ENCODE measurements around the gene UBE2Q1.

Gene UBE2Q1

DNA sequence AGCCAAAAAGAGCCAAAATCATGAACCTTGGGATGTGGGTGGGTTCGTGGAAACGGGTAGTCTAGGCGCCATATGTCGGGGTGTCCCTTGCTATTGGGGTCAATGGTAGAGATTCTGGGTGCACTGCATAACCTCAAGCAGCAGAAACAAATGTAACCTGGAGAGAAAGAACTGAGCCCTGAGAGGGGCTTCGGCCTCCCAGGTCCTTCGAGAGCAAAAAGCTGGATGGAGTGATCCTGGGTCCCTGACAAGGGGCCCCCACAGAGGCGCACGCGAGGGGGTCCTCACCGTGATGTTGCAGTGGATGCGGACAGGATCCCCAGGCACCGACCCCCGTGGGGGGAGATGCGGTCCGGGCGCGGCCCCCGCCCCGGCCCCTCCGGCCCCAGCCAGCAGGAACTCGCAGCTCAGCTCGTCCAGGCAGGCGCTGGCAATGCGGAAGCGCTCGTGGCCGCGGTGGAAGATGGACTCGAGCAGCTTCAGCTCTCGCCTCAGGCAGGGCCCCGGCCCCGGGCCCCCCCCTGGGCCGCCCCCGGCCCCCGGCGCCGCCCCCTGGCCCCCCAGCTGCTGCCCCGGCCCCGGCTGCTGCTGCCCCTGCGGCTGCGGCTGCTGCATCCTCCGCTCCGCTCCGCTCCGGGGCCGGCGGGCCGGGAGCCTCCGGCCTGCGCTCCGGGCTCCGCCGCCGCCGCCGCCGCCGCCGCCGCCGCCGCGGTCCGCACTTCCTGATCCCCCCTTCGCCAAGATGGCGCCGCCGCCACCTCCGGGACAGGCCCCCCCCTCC lies at the start of gene UBE2Q1:
TSS of gene UBE2Q1 (minus strand) at position 724 of the 781 bp plus-strand sequence. CDS start at position 615, 109 bp downstream.
- DNase-seq (ENCODE audit: low spot score), result peak; percentile 27

DNA sequence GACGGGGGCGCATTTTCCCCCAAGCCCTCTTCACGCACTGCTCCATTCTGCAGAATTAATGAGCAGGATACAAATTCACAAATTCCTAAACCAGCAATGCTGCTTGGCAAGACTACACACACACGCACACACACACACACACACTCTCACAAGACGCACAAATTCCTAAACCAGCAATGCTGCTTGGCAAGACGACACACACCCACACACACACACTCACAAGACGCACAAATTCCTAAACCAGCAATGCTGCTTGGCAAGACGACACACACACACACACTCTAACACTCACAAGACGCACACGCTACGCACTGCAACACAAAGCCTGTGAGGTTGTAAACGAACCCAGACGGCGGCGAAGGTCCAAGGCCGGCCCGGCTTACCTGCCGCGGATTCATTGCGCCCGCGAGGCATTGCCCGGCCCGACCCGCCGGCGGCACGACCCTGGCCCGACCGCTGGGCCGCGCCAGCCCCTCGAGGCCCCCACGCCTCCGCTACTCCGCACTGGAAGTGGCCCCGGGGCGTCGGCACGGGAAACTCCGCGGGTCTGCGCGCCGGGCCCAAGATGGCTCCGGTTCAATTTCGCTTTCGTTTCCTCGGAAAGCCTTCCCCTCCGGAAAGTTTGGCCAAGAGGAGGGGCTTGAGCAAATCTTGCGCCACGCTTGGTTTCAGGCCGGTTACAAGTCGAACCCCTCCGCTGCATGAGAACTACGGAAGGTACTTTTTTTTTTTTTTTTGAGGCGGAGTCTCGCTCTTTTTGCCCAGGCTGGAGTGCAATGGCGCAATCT lies 49.3 kb upstream of the UBE2Q1 start, which contains the start of gene ADAR:
TSS of gene ADAR (minus strand) at position 578 of the 788 bp plus-strand sequence. CDS start at position 398, 180 bp downstream.
- DNase-seq (ENCODE audit: low spot score), result peak; percentile 87

DNA sequence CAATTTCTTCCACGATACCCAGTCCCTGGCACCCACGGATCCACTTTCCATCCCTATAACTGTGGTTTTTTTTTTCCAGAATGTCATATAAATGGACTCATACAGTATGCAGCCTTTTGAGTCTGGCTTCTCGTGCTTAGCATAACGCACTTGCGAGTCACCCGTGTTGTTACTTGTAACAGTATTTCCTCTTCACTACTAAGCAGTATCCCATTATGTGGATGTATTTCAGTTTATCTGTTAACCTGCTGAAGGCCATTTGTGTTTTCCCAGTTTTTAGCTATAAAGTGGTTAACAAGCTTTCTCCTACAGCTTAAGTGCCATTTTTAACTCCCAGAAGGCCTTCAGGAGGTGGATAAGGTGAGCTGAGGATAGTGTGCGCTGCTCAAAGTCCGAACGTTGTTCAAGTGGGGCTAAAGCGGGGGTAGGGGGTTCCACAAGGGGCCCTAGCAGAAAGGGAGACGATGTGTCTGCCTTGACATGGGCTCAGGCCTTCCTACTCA lies 48.7 kb upstream of the UBE2Q1 start:
- DNase-seq (ENCODE audit: low spot score), result no peak

DNA sequence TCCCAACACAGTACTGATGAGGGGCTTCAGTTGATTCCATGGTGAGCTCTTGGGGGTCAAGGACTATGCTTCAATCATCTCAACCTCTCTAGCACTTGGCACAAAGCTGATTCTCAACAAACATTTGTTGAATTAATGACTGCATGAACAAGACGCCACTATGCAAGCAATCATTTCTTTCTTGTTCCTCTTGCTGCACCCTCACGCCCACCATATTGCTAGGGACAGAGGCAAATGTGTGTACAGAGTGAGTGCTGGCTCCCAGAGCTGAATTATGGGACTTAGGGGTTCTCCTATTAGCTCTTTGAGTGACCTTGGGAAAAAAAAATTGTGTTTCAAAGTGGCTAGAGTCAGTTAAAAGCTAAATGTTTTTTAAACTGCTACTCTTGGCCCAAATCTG lies 47.1 kb upstream of the UBE2Q1 start:
- no peak for DNase-seq (ENCODE audit: low spot score)

DNA sequence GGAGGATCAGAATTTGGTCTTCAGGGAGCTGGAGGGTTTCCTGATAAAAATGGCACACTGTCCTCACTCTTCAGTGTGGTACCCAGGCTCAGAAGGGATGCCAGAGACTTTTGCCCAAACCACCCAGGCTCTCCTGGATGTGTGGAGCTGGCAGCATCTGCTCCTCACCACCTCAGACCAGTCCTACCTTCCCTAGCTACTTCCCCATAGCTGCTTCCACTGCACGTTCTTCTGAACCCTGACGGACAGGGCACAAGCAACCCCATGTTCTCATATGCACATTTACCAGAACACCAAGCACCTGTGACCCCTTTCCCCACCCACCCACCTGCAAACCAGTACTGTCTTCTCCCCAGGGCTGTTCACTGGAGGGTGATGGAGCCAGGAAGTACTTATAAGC lies 44.9 kb upstream of the UBE2Q1 start:
- peak; percentile 30 for DNase-seq (ENCODE audit: low spot score)

DNA sequence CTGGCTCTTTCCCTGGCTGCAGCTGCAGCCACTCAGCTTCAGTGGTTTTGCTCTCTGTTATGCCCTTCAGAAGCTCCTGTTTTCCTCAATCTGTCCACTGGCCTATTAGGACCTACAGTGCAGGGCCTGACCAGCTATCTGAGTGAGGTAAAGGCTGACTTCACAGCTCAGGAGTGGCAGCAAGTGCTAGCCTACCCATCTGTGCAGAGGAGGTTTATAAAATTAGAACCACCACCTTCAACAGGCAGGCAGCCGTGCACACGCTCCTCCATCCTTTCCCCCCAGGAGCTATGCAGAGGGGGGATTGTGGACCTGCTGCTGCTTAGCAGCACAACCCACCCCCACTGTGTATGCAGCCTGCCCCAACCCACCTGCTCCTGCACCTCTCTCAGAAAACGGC lies 41.2 kb upstream of the UBE2Q1 start:
- DNase-seq (ENCODE audit: low spot score), result no peak

DNA sequence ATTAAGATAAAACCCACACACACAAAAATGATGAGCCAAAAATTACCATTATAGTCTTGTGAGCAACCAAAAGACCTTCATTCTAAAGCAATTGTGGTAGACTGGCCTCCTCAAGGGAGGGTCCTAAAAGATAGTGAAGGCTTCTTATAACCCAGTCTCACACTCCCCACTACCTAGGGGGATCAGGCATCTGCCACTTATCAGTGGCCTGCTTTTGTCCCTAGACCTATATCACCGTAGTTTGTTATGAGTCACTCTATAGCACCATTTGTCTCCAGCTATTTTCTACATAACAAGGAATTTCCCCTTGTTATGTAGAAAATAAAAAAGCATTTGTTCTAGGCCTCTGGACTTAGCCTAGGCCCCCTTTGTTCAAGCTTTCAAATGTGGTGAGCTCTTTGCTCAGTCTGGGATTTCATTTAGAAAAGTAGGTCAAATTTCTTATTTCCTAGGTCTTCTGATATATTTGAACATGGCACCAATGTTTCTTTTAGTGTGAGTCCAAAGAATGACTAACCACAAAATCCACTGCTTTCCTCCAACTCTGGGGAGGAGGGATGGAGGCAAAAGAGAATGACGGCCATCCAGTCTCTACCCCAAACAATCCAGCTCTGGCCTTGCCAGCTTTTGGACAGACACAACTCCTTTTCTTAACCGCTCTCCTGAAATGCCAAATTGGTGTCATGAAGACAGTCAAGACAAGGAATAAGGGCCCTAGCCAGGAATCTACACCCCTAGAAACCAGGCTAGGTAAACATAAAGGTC lies 40.6 kb upstream of the UBE2Q1 start:
- no peak for DNase-seq (ENCODE audit: low spot score)

DNA sequence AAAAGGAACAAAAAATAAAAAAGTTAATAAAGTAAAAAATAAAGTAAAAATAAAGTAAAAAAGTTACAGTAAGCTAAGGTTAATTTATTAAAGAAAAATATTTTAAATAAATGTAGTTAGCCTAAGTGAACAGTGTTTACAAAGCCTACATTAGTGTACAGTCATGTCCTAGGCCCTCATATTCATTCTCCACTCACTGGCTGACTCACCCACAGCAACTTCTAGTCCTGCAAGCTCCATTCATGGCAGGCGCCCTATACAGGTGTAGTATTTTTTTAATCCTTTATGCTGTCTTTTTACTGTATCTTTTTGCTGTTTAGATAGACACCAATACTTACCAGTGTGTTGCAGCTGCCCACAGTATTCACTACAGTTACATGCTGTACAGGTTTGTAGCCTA lies 37.2 kb upstream of the UBE2Q1 start:
- no peak for DNase-seq (ENCODE audit: low spot score)

DNA sequence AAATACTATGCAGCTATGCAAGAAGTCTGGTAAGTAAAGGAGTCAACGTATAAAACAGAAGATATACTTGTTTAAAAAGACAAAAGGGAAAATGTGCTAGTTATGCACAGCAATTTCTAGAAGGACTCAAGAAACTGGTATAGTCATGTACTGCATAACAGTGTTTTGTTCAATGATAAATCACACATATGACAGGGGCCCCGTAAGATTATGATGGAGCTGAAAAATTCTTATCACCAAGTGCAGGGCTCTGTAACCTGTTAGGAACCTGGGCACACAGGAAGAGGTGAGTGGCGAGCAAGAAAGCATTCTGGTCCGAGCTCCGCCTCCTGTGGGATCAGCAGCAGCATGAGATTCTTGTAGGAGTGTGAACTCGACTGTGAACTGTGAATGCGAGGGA lies 36.3 kb upstream of the UBE2Q1 start:
- DNase-seq (ENCODE audit: low spot score), result no peak

DNA sequence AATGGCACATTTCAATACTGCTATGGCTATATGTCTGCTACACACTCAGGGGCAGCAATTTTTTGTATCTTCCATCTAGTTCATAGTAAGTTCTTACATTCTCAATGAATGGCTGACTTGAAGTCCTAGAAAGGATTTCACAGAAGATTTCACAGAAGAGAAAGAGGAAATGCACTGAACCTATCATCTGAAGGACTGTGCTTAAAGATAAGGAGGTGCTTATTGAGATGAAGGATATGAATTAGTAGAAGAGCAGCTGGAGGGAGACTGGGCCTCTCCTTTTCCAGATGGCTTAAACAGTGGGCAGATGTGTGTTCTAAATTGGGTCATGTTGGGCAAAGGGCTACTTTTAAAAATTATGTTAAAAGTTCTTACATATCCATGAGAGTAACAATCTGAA lies 34.9 kb upstream of the UBE2Q1 start:
- DNase-seq (ENCODE audit: low spot score), result no peak

DNA sequence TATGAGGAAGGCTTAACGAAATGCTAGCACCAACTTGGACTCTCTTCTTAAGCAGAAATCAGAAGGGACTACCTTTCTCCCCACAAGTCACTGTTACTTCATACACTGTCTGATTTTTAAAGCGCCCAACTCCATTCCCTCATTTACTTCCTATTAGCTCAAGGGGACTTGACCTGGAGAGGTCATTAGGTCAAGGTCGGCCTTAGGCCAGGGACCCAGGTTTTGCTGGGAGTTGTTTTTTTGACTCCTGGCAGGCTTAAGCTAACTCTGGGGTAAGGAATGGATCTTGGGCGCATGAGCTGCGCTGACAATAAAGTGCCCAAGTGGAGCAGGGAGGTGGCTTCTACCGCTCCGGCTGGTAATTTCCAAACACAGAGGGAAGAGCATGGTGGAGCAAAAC lies 32.7 kb upstream of the UBE2Q1 start:
- DNase-seq (ENCODE audit: low spot score), result no peak

DNA sequence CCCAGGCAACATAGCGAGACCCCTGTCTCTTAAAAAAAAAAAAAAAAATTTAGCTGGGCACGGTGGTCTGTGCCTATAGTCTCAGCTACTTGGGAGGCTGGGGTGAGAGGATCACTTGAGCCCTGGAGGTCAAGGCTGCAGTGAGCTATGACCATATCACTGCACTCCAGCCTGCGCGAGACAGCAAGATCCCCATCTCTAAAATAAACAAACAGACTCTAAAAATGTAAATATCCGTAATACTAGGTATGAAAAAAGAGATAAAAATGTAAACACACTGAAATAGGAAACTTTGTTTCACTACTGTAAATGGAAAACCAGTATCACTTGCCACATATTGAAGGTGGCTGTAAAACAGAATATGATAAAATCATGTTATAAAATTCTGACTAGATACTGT lies 32.3 kb upstream of the UBE2Q1 start:
- no peak for DNase-seq (ENCODE audit: low spot score)

DNA sequence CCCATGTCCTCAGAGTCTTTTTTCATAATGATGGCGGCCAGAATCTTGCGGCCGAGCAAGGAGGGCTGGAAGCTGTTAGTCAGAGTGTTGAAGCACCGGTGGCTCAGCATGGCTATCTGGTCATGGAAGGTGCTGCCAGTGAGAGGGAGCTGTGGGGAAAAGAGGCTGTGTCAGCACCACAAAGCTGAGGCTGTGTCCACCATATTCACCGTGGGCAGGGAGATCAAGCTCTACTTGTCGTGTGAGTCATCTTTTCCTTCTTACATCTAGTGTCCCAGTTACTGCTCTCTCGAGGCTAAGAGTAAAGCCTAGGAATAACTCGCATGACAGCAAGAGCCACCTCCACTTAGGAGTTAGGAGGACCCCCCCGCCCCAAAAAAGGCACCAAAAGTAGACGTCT lies 31.3 kb upstream of the UBE2Q1 start:
- no peak for DNase-seq (ENCODE audit: low spot score)

DNA sequence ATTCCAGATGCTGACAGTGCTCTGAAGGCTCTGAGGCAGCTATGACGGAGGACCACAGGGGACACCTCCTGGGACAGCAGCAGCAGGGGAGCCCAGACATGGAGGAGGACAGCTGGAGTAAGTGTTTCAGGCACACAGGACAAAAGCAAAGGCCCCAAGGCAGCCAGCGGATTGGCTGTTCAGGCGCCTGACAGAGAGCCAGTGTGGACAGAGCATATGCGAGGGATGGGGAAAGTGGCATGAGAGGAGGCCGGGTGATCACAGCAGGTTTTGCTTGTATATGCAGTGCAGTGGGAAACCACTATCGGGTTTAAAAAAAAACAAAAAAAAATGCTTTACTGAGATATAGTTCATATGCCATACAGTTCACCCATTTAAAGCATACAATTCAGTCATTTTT lies 28.2 kb upstream of the UBE2Q1 start:
- DNase-seq (ENCODE audit: low spot score), result no peak

DNA sequence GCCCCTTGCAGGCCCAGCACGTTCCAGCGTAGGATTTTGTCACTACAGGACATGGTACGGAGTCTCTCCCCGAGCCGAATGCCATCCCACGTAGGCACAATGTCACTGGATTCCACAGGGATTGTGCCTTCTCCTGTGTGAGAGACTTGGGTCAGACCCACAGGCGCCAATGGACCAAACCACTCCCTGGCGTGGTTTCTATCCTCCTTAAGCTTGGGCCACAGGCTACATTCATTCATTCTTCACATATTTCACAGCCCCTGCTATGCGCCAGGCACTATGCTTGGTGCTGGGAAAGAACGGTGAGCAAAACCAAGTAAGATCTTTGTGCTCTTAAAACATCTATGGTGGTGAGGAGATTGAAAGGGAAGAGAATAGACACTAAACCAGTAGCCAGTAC lies 27.8 kb upstream of the UBE2Q1 start:
- DNase-seq (ENCODE audit: low spot score), result no peak

DNA sequence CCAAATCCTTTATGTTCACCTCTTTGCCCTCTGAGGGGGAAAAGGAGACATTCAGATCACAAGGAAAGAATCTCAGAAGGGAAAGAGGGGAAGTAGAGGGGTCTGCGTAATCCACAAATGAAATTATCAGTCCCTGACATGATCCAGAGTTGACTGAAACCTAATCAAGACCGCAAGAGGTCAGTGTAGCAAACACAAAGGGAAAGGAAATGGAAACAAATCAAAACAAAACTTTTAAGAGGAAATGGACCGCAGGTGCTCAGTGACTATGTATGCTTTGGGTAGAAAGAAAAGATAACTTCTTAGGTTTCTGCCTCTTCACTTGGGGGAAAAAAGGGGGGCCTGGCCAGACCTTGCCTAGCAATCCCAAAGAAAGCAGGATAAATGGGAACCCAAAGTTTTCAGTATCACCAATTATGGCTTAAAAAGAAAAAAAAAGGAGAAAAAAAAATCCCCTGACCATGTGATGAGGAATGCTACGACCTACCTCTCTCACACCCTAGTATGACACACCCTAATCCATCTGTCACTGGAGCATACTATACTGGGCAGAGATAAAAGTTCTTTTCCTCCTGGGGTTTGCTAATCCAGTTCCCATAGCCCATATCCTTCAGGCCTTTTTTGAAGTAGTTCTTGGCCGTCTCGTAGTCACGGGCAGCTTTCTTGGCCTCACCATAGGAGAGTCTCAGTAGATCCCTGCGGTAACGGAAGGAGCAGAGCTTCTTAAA lies 26.0 kb upstream of the UBE2Q1 start:
- DNase-seq (ENCODE audit: low spot score), result no peak

DNA sequence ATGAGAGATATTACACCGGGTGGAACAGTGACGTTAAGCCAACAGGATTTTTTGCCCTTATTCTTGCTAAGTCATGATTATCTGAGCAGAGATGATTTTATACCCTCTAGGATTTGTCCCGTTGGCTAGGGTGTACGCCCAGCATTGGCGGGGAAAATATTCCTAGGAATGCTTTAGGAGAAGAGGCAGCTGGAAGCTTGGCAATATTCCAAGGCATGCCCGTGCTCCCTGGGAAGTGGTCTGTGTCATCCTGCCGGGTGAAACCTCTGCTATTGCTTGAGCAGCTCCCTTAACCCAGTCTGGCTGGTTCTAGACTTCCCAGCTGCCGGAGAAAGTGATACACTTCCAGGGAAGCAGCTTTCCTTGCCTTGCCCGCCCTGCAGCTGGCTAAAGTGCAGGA lies 25.3 kb upstream of the UBE2Q1 start:
- no peak for DNase-seq (ENCODE audit: low spot score)

DNA sequence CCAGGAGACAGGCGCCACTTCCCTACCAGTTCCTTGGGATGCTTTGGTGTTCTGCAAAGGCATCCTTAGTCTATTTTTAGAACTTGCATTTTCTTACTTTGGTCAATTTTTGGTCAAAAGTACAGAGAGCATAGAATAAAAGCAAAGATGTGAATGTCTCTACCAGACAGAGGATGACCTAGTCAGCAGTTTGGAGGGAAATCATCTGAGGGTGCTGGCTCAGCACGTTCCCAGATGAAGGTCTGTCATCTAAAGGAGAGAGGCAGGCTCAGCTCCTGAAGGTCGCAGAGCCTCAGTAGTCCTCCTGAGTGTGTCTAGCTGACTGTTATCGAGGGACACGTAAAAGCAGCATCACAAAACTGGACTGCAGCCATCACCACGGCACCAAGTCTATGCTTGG lies 24.4 kb upstream of the UBE2Q1 start:
- no peak for DNase-seq (ENCODE audit: low spot score)

DNA sequence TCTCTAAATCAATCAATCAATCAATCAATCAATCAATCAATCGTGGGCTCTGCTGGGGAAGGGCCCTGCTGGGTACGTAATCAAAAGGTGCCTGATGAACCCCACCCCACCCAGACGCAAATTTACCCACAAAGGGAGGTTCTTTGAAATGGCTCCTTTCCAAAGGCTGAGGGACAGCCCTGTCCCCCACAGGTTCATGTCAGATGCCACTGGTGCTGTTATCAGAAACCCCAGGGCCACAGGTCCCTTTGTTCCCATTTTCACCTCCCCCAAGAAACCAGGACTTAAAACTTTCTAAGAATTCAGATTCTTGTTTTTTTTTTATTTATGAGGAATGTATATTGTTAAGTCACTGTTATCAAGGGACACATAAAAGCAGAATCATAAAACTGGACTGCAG lies 23.3 kb upstream of the UBE2Q1 start:
- no peak for DNase-seq (ENCODE audit: low spot score)

DNA sequence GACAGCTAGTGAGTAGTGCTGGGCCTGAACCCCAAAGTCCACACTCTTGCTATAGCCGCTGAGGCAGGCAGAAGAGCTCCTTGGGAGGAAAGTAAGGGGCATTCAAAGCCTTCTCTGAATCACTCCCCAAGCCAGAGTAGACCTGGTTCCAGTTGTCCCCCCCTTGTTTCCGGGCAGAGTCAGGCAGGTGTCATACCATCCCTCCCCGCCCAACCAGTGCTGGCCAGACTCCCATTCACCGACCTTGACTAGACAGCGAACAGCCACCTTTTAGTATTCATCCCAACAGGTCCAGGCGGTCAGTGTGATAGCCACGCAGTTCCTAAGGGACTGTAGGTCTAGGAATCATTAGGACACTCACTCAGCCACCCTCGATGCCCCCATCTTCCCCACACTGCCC lies 20.9 kb upstream of the UBE2Q1 start:
- DNase-seq (ENCODE audit: low spot score), result no peak

DNA sequence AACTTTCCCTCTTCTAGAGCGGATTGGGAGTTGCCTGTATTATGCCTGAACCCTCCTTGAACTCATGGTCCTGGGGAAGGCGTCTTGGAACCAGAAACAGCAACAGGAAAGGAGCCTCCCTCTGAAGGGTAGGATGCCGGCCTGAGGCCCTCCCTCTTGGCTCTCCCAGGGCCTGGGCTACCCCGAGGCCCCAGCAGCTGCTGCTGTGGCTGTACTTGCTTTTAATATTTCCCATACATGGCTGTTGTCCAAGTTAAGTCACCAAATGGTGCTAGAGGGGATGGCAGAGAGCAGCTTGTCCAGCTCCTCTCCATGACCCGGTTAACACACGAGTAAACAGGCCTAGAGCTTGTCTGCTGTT lies 19.6 kb upstream of the UBE2Q1 start:
- DNase-seq (ENCODE audit: low spot score), result no peak
